HCT116 (cell line): ENCODE results near the gene GBX1. TPM values are rescaled to one million over a fixed set of nuclear protein-coding genes. Genes with fewer than 3 reads are reported as not detected.

ENCODE experiments used
- ATAC-seq: fragments of 200-7000 bp; cut with Tn5 transposase; 2 replicates; pipeline ENCODE4 v1.9.1; 2020; ENCODE audit warnings: mild to moderate bottlenecking, moderate library complexity
- BruUV-seq: library from RNA; stranded (reverse); fragments of 400-500 nt; replicated peaks from 2 replicates; lab custom pipeline; 2021; lab: Mats Ljungman, UMichigan
- CTCF ChIA-PET: fragments of 300-600 bp; sonication (Branson Sonifier 250); formaldehyde crosslinking; loops from one replicate; lab custom pipeline; 2021; ENCODE audit warnings: antibody characterized with exemption; lab: Charles Lee
- POLR2A ChIA-PET: fragments of 300-600, 350-600 bp; sonication (Branson Sonifier 250); formaldehyde crosslinking; loops from one replicate; lab custom pipeline; 2021; ENCODE audit warnings: antibody characterized with exemption; lab: Charles Lee
- RAD21 ChIA-PET, 2 experiments: fragments of 300-600 bp; sonication (Branson Sonifier 250); formaldehyde crosslinking; loops; one replicate each; lab custom pipeline; 2023; ENCODE audit warnings: low total read pairs in 2 of 2; ENCODE audit not compliant: uncharacterized antibody in 2 of 2, unreplicated experiment in 2 of 2, low non-redundant PET in 1 of 2; lab: Charles Lee
- DNase-seq: peaks from one replicate; pipeline ENCODE4 v3.0.0-alpha.2; 2010; ENCODE audit warnings: low read depth, low spot score
- H2AFZ ChIP-seq: fragments of 200-600 bp; shearing (Covaris generic), sonication (generic); 2 replicates; pipeline ENCODE4 v1.6.1; 2017; ENCODE audit warnings: low read depth, mixed run types, mixed read lengths, antibody characterized with exemption, low read length; ENCODE audit not compliant: poor library complexity, severe bottlenecking
- H3K27ac ChIP-seq: 2 replicates; pipeline ENCODE4 v1.5.1; 2012; ENCODE audit warnings: low read depth, low read length
- H3K27me3 ChIP-seq: fragments of 200-600 bp; sonication (generic); 2 replicates; pipeline ENCODE4 v1.6.1; 2016; ENCODE audit warnings: mixed run types, low read length, mixed read lengths; ENCODE audit not compliant: insufficient read depth
- H3K36me3 ChIP-seq, 2 experiments: fragments of 200-500 bp in 1 of 2; fragments of 200-600 bp in 1 of 2; sonication (Bioruptor generic) in 1 of 2; sonication (generic) in 1 of 2; 2 replicates each; pipeline versions ENCODE4 v1.5.1 to v1.6.1; 2014 to 2016; ENCODE audit warnings: low read length in 2 of 2, inconsistent platforms in 1 of 2, mixed read lengths in 1 of 2, mixed run types in 1 of 2; ENCODE audit not compliant: insufficient read depth in 2 of 2, control insufficient read depth in 1 of 2
- H3K4me1 ChIP-seq, 2 experiments: fragments of 200-600 bp in 1 of 2; sonication (generic) in 1 of 2; 2 replicates each; pipeline versions ENCODE4 v1.5.1 to v1.6.1; 2012 to 2017; ENCODE audit warnings: low read length in 2 of 2, inconsistent platforms in 1 of 2, mild to moderate bottlenecking in 1 of 2, mixed read lengths in 1 of 2, mixed run types in 1 of 2, moderate library complexity in 1 of 2; ENCODE audit not compliant: insufficient read depth in 2 of 2, control insufficient read depth in 1 of 2
- H3K4me2 ChIP-seq: fragments of 200-600 bp; sonication (generic); 2 replicates; pipeline ENCODE4 v1.6.1; 2017; ENCODE audit warnings: mixed run types, low read length, mixed read lengths
- H3K4me3 ChIP-seq, 2 experiments: fragments of 200-600 bp in 1 of 2; sonication (generic) in 1 of 2; replicated peaks in 1 of 2; 2 replicates each; pipeline ENCODE4 v1.5.1; 2011 to 2016; ENCODE audit warnings: low read length in 2 of 2, control low read depth in 1 of 2, low read depth in 1 of 2, mild to moderate bottlenecking in 1 of 2, mixed read lengths in 1 of 2, mixed run types in 1 of 2
- H3K79me2 ChIP-seq: fragments of 200-600 bp; sonication (generic); 2 replicates; pipeline ENCODE4 v1.6.1; 2017; ENCODE audit warnings: mild to moderate bottlenecking, mixed run types, low read length, moderate library complexity, mixed read lengths; ENCODE audit not compliant: insufficient read depth
- H3K9ac ChIP-seq: fragments of 200-600 bp; sonication (generic); 2 replicates; pipeline ENCODE4 v1.6.1; 2016; ENCODE audit warnings: low read length, mixed read lengths
- H3K9me2 ChIP-seq: fragments of 200-600 bp; sonication (generic), shearing (Covaris generic); 2 replicates; pipeline ENCODE4 v1.6.1; 2017; ENCODE audit warnings: mixed run types, mild to moderate bottlenecking, moderate library complexity; ENCODE audit not compliant: insufficient read depth
- H3K9me3 ChIP-seq, 2 experiments: fragments of 200-500 bp in 1 of 2; fragments of 200-600 bp in 1 of 2; sonication (Bioruptor generic) in 1 of 2; sonication (generic) in 1 of 2; 2 replicates each; pipeline ENCODE4 v1.6.1; 2014 to 2017; ENCODE audit warnings: low read length in 2 of 2, mixed read lengths in 2 of 2, inconsistent platforms in 1 of 2, low read depth in 1 of 2, mild to moderate bottlenecking in 1 of 2, mixed run types in 1 of 2, moderate library complexity in 1 of 2; ENCODE audit not compliant: control insufficient read depth in 1 of 2, insufficient read depth in 1 of 2
- H4K20me1 ChIP-seq: fragments of 200-600 bp; sonication (generic), shearing (Covaris generic); 2 replicates; pipeline ENCODE4 v1.6.1; 2017; ENCODE audit warnings: mixed run types, mild to moderate bottlenecking, moderate library complexity; ENCODE audit not compliant: insufficient read depth
- CTCF ChIP-seq, 3 experiments: fragments of 200-600 bp in 1 of 3; sonication (generic) in 1 of 3; IDR thresholded peaks in 2 of 3; conservative IDR thresholded peaks in 1 of 3; 2 replicates each; pipeline ENCODE4 v1.5.1; 2012 to 2017; ENCODE audit warnings: low read depth in 2 of 3, low read length in 2 of 3, antibody characterized with exemption in 1 of 3, borderline replicate concordance in 1 of 3, control low read depth in 1 of 3, mild to moderate bottlenecking in 1 of 3, mixed read lengths in 1 of 3, mixed run types in 1 of 3, moderate library complexity in 1 of 3; ENCODE audit not compliant: insufficient read depth in 1 of 3
- EGR1 ChIP-seq: IDR thresholded peaks from 2 replicates; pipeline ENCODE4 v1.6.1; 2012; ENCODE audit warnings: low read depth
- FOSL1 ChIP-seq: IDR thresholded peaks from 2 replicates; pipeline ENCODE4 v1.6.1; 2012; ENCODE audit warnings: low read depth
- POLR2A ChIP-seq: IDR thresholded peaks from 2 replicates; pipeline ENCODE4 v1.7.0; 2011; ENCODE audit warnings: borderline replicate concordance; ENCODE audit not compliant: insufficient read depth, insufficient read length; ENCODE audit errors: extremely low read depth
- REST ChIP-seq: IDR thresholded peaks from 2 replicates; pipeline ENCODE4 v1.6.1; 2012; ENCODE audit warnings: low read depth
- SP1 ChIP-seq: IDR thresholded peaks from 2 replicates; pipeline ENCODE4 v1.6.1; 2012; ENCODE audit warnings: low read depth
- SRF ChIP-seq: IDR thresholded peaks from 2 replicates; pipeline ENCODE4 v1.6.1; 2012; ENCODE audit warnings: low read depth
- TCF7L2 ChIP-seq: IDR thresholded peaks from 2 replicates; pipeline ENCODE4 v1.7.0; 2011; ENCODE audit warnings: borderline replicate concordance, inconsistent platforms; ENCODE audit not compliant: insufficient read depth, insufficient read length; ENCODE audit errors: extremely low read depth
- ZNF274 ChIP-seq: fragments of 200-500 bp; sonication (Bioruptor generic); IDR thresholded peaks from 2 replicates; pipeline ENCODE4 v1.6.1; 2014; ENCODE audit warnings: mild to moderate bottlenecking, low read depth, low read length, inconsistent platforms
- intact Hi-C: fragments of 100-400 bp; cut with micrococcal nuclease; formaldehyde crosslinking; loops from 2 replicates; pipeline ENCODE4 v1.10.0; 2022
- total RNA-seq: library from RNA; stranded (reverse); gene quantifications from one replicate; pipeline ENCODE4 v1.2.1, GENCODE V29; 2021; ENCODE audit not compliant: unreplicated experiment
- TF ChIP-seq, protein P1 (sequence below): IDR thresholded peaks from 2 replicates; pipeline ENCODE4 v1.6.1; 2012

Gene GBX1
- total RNA-seq, 1 experiment from 2014 or later: 0.86 TPM

GRCh38 chr7:151125470-151125845 lies 42.0 kb downstream of the GBX1 start:
- Histone ChIP-seq H4K20me1 (no peaks in the 10 kb centered on the region), H3K4me3 (no peak overlapping the region), H3K4me2 (no peak overlapping the region), H3K9me3 (no peaks in the 10 kb centered on the region), H2AFZ (no peak overlapping the region), H3K27ac (no peak overlapping the region), H3K4me1 (peaks cover 0 to 8% of the 10 kb centered on the region in 2 experiments; a peak in 1 of 4 replicates), H3K9ac (no peak overlapping the region), H3K9me2 (no peaks in the 10 kb centered on the region), H3K36me3 (peaks cover 18 to 24% of the 10 kb centered on the region in 2 experiments; a peak in 3 of 4 replicates), H3K79me2 (peaks cover 6% of the 10 kb centered on the region; the same call in 1 of the 2 replicates), H3K27me3 (no peaks in the 10 kb centered on the region)
- ChIA-PET CTCF (no interaction called here), POLR2A (no interaction called here), RAD21 (no interaction called here)
- DNase-seq (no peak), ATAC-seq (no peak)
- TF ChIP-seq ZNF274 (no peak), POLR2A (no peak), REST (no peak), EGR1 (no peak), SRF (no peak), CTCF (IDR thresholded peaks at IDR 0.05 in 2 of 3, conservative IDR thresholded peaks at IDR 0.05 in 1 of 3; ENCODE audit: borderline replicate concordance in 1 of 3, insufficient read depth in 1 of 3, low read depth in 2 of 3, low read length in 2 of 3) (no peak), SP1 (no peak), FOSL1 (no peak), TCF7L2 (no peak)
- TF ChIP-seq, protein P1, sequence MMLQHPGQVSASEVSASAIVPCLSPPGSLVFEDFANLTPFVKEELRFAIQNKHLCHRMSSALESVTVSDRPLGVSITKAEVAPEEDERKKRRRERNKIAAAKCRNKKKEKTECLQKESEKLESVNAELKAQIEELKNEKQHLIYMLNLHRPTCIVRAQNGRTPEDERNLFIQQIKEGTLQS: no peak
- intact Hi-C loops: loop anchor here (10.0 kb wide), 1 partner anchor 119 kb away; the partner anchor contains the start of gene SMARCD3
- BruUV-seq: no TSS peak
